ENCODE measurements around the gene NXPH1.

The NXPH1 gene

DNA sequence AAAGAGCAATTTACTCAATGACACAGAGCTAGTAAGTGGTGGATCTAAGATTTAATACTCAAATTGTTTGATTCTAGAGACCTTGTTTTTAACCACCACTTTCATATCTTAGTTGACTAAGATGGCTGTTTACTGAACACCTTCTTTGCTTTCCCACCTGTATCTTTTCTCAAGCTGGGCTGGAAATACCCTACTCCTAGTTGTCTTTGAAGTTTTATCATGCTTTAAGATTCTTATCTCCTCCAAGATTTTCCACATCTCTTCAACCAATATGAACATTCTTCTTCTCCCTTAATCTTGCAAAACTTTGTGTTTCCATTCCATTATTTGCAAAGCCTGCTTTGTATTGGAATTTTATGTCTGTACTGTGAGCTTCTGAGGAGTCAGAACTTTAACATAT lies 157.9 kb downstream of the NXPH1 start:
- no peak for DNase-seq (ENCODE audit: low spot score)
- TF ChIP-seq, protein P1, sequence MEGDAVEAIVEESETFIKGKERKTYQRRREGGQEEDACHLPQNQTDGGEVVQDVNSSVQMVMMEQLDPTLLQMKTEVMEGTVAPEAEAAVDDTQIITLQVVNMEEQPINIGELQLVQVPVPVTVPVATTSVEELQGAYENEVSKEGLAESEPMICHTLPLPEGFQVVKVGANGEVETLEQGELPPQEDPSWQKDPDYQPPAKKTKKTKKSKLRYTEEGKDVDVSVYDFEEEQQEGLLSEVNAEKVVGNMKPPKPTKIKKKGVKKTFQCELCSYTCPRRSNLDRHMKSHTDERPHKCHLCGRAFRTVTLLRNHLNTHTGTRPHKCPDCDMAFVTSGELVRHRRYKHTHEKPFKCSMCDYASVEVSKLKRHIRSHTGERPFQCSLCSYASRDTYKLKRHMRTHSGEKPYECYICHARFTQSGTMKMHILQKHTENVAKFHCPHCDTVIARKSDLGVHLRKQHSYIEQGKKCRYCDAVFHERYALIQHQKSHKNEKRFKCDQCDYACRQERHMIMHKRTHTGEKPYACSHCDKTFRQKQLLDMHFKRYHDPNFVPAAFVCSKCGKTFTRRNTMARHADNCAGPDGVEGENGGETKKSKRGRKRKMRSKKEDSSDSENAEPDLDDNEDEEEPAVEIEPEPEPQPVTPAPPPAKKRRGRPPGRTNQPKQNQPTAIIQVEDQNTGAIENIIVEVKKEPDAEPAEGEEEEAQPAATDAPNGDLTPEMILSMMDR (IDR thresholded peaks at IDR 0.05; ENCODE audit: extremely low read depth, missing control alignments) = no peak

DNA sequence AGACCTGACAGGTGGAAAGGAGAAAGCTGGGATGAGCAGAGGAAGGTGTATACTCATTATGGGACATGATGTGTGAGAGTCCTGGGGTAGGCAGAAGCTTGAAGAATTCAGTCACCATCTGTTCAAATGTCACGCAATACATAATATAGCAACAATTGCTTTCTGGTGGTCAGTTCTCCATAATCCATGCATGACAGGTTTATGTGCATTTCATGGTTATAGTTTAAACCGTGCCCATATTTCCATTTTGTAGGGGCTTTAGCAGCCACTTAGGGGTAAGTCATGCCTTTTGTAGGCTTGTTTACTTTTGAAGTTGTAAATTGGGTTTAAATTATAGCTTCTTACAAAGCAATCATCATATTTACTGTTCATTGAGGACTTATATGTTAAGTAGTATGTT lies 158.8 kb downstream of the NXPH1 start:
- no peak for DNase-seq (ENCODE audit: low spot score)
- TF ChIP-seq, protein P1 (IDR thresholded peaks at IDR 0.05; ENCODE audit: extremely low read depth, missing control alignments) = no peak

DNA sequence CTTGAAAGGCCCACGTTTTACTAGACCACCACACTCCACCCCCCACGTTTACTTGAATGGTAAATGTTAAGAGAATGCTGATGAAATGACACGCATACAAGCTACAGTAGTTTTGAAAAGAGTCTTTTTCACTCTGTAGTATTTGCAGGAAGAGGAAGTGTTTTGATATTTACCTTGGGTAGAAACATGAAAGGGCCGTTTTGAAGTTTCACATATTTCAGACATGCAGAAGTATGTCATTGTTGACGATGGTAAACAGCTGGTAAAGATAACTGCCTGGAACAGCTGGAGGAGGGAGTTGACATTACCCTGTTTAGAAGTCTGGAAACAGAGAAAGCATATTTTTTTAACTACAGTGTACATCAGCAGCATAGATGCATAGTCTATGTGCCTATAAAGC lies 160.7 kb downstream of the NXPH1 start:
- TF ChIP-seq, protein P1 (IDR thresholded peaks at IDR 0.05; ENCODE audit: extremely low read depth, missing control alignments) = no peak
- DNase-seq (ENCODE audit: low spot score) = no peak

DNA sequence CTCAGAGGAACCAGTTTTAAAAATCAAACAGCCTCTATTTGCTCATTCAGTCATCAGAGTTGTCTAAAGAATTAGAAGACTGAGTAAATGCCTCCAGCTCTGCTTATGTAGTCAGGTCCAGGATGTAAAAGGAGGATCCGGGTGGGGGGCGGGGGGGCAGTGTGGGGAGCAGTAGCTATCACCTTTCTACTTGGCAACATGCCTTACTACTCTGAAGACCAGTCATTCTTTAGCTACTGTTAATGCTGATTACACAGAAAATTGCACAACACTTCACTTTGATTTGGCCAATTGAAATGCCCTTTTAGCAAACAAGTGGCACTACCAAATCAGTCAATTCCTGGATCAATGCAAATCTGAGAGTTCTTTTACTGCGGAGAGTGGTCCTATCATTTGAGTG lies 164.2 kb downstream of the NXPH1 start:
- no peak for DNase-seq (ENCODE audit: low spot score)
- TF ChIP-seq, protein P1 (IDR thresholded peaks at IDR 0.05; ENCODE audit: extremely low read depth, missing control alignments) = no peak

DNA sequence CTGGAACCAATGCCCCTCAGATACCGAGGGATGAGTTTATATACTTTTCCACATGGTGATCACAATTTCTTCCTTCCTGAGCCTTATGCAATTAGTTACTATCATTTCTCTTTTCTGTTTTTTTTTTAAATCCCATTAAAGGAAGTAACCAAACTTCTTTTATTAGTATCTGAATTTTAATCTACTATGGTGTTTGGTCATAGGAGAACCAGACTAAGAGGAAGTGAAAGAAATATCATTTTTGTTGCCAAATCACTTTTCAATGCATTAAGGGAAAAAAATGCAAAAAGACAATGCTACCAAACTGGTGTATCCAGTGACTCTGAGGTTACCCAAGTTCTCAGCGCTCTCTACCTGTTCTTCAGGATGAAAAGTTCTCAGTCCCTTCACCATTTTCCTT lies 167.7 kb downstream of the NXPH1 start:
- no peak for DNase-seq (ENCODE audit: low spot score)
- TF ChIP-seq, protein P1 (IDR thresholded peaks at IDR 0.05; ENCODE audit: extremely low read depth, missing control alignments) = no peak

DNA sequence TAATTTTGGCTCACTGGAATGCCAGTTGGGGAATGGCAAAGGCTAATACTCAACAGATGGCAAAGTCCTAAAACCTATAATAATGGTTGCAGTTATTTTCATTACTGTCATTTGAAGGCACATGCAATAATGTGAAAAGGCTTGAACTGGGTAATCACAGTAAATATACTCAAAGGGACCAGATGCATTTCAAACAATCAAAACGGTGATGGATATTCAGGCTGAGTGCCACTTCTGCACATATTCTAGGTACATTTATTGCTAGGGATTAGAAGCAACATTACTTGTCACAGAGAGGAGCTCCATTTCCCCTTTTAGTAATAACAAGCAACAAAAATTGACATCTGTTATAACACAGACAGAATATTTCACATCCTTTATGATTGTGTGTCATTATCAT lies 171.8 kb downstream of the NXPH1 start:
- TF ChIP-seq, protein P1 (IDR thresholded peaks at IDR 0.05; ENCODE audit: extremely low read depth, missing control alignments) = no peak
- DNase-seq (ENCODE audit: low spot score) = no peak

DNA sequence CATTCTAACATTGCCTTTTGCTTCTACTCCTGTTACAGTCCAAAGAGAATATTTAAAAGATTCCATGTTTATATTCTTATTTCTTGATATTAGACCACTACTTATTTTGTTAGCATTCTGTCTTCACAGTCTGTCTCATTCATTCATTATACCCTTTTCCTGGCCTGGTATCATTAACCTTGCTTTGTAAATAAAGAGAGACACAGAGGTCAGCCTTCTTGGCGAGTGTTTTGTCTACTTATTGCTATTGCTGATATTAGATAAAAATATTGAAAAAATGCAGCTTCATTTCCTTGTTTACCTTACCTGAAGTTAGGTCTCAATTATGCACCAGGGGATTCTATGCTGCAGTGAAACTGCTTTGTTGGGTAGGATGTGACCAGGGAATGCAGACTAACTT lies 179.2 kb downstream of the NXPH1 start:
- DNase-seq (ENCODE audit: low spot score) = no peak
- TF ChIP-seq, protein P1 (IDR thresholded peaks at IDR 0.05; ENCODE audit: extremely low read depth, missing control alignments) = no peak
